Middle frontal gyrus (tissue), 1 donor: Measurements from ENCODE around the gene EEPD1.

Experiments used
- DNase-seq: peaks from one replicate; pipeline ENCODE4 v3.0.0-alpha.2; 2015; ENCODE audit warnings: low spot score; ENCODE audit errors: extremely low spot score

Gene EEPD1

DNA sequence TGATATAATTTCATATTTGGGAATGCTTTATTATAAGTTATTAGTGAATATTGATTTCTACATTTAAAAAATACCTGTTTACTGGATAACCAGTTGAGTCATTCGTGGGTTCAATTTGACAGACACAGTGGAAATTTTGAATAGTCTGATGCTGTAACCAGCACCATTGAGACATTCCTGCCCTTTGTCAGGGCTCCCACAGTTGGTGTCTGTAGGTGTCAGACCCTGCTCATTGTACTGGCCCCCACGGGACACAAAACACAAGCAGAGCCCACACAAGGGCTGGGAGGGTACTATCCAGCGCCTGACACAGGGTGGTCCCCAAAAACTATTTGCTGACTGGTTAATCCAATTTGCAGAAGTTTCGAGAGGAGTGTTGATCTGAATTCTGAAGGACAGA lies 35.9 kb downstream of the EEPD1 start:
- DNase-seq = no peak

DNA sequence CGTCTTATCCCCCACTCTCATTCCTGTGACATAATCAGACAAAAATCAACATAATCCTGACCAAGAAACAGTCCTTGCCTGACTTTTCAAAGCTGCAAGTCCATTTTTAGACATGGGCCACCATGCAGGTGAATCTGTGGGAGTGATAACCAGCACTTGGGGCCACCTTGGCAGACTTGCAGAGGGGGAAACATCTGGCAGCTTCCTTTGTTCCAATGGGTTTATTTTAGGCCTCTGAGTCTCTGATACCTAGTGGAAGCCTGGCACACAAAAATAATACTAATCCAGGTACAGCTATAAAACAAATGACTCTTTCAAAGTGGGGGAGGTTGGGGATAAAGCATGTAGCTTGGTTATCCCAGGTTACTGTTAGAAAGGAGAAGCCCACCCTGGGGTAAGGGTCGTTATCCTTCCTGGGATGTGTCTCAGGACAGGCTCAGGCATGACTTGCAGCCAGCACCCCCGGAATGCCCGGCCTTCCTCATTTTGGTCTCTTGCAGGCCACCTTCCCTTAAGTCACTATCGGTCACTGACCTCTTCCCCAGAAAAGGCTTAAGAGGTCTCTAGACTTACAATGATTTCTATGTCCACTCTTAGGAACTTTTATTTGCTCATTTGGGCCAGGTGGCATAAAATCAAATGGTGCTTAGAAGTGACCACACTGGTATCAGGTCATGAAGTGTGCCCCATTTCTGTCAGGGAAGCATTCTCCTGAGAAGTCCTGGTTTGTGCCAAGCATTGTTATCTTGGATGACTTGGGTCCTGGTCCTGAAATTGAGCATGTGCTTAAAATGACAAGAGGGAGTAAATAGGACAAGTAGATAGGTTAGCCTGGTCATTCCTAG lies 37.6 kb downstream of the EEPD1 start:
- DNase-seq = no peak

DNA sequence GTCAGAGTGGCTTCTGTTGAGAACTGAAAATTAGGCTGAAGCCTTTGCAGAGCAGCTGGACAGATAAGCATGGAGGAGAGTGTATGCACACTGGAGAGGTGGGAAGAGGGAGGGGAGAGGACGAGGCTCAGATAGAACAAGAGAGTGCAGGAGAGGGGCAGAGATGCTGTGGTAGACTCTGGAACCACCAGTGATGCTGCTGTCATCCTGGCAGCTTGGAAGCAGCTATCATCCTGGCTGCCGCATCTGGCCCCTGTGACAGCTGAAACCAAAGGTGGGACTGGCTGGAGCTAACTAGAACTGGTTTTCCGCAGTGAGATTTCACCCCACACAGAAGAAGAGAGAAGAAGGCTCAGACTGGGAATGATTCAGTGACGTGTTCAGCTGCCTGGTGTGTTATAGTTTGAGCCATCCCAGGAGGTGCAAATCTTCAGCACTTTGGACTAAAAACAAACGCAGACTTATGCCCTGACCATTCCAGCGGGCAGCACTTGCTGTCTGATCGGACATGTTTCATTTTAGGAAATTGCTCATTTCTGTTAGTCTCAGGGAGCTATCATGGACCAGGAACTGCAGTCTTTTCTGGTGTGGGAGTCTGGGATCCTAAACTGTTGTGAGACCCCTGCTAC lies 38.4 kb downstream of the EEPD1 start:
- DNase-seq = no peak

DNA sequence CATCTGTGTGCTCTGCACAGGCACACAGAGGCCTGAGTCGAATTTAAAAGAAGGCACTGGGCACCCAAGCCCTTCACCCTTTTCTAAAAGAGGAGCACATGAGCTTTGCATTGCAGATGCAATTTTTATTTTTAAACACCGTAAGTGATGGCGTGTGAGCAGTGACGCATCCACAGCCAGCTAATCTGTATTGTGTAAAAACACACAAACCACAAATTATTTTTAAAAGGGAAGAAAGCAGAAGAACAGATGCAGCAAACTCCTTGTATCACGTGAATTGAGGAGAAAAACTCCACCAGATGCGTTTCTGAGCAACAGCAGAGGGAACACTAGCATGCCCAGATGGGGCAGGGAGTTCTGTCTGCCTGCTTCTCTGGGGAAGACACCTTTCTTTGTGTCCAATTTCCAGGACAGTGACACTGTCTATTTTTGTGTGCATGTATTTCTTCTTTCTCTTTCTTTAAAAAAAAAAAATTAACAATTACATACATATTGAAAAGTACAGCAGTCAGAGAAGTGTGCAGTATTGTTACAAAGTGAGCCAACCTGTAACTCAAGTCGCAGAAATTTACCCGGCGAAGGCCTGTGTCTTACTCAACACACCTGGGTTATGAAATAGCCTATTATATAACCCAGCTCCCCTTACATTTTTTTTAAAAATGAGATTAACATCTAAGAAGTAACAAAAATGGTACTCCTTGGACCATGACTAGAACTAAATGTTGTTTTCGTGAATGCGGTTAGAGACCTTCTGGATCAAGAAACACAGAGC lies 39.2 kb downstream of the EEPD1 start:
- no peak for DNase-seq

DNA sequence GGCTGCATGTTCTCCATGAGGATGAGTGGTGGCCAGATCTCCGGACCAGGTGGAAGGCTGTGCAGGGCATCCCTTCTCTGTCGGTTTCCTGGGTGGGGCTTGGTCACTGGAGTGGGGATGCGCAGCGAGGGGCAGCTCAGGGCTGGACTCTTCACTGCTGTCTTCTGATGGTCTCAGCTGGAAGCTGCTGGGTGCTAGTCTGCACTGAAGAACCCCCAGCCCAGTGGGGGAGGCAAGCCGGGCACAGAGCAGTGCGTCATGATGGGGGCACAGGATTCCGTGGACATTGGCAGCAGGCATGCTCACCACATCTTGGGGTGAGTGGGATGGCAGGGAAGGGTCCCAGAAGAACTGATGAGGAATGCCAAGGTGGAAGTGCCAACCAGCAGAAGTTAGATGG lies 39.8 kb downstream of the EEPD1 start:
- DNase-seq = no peak

DNA sequence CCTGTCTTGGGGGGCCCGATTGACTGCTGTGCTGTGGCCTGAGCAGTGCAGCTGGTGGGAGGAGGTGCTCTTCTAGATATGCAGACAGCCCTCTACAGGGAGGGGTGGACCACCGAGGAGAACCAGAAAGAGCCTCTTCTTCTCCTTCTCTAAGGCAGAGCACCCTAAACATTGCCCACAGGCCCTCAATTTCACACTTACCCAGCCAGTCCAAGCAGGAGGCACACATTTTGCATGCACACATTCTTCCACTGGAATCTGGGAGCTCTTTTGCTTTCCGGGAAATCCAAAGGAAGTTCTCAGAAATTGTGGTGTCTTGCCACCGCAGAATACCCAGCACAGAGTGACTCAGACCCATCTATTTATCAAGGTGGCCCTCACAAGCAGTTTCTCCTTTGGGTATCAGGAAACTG lies 45.8 kb downstream of the EEPD1 start:
- no peak for DNase-seq

DNA sequence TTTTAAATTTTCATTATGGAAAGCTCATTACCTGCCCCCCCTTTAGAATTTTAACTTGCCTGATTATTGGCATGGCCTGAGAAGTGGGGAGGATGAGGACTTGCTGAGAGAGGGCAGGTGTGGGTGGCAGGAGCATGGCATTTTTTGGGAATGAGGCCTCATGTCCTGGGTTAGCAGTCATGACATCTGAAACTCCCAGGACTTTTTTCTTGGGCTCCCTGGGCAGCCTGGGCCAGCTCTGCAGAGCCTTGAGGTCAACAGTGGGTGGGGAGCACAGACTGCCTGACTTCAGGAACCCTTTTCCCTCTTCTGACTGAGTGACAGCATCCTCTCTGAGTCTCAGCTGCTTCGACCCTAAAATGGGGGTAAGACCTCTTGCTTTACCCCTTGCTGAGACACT lies 46.3 kb downstream of the EEPD1 start:
- DNase-seq = no peak

DNA sequence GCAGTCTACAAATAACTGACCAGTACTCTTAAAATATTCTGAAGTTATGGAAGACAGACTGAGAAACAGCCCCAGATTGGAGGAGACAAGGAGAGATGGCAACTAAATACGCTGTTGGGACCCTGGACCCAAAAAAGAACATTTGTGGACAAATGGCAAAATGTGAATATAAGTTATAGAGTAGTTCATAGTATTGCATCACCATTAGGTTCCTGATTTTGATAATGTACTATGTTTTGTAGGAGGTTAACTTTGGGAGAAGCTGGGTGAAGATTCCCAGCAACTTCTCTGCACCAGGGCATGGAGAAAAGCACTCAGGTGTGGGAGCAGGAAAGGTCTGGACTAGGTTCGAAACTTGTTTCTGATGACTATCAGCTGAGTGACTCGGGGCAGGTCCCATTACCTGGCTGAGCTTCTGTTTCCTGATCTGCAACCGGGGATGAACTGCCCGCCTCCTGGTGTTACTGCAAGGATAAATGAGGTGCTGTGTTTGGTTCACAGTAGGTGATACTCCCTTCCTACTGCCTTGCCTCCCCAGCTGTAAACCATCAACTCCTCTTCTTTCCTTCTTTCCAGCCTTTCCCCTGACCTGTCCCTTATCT lies 48.2 kb downstream of the EEPD1 start:
- DNase-seq = no peak

DNA sequence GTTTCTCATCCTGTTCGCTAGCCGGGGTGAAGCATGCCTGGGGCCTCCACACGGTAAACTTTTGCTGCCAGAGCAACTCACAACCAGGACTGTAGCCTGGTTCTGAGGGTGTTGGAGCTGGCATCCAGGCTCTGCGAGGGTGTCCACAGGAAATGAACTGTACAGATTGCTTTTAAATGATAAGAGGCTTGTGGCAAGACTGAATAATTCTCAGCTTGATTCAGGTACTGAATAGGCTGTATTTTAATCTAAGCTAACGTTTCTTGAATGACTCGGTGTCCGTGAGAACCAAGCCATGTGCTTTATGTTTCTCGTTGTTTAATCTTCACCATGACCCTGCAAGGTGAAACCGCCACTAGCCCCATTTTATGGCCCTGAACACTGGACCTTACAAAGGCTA lies 49.3 kb downstream of the EEPD1 start:
- DNase-seq = no peak

DNA sequence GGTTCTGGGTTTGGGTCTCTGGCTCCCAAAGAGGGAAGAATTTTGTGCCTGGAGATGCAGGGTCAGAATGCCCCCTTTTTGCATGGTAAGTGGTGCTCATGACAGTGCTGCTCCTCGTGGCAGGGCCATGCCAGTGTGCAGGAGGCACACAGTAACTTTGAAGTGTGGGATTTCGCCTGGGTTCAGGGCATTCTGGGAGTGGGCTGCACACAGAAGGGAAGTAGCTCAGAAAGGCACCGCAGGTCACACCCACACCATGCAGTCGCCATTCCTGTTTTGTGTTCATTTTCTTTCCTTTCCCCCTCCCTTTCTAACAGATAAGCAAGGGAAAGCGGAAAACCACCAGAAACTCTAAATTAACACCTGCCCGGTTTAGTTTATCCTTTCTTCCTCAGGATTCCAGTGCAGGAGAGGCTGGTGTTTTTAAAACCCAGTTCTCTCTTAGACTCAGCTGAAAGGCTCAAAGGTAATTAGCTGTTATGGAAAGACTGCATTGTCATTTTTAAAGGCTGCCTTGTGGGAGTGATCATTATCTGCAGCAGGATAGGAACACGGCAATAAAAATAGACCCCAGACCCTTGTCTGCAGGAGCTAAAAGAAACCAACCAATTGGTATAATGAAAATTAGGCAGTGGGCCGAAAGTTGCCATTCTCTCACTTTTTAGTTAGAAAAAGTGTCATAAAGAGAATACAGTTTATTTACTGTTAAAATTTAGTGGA lies 50.2 kb downstream of the EEPD1 start:
- DNase-seq = no peak

DNA sequence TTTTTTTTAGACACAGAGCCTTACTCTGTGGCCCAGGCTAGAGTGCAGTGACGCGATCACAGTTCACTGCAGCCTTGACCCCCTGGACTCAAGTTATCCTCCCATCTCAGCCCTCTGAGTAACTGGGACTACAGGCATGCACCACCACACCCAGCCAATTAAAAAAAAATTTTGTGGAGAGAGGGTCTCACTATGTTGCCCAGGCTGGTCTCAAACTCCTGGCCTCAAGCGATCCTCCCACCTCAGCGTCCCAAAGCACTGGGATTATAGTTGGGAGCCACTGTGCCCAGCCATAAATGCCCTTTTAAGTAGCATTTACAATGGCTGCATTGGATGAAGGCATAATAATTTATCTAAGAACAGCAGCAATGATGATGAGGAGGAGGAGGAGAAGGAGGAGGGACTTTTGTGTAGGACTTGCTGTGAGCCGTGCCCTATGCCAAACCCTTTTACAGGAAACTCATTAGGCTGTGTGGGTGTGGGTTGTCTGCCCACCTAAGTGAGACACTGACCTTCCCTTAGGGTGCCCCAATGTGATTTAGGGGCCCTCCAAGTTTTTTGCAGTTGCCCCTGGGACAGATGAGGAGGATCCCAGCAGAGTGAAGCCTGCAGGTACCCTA lies 51.1 kb downstream of the EEPD1 start:
- DNase-seq = no peak

DNA sequence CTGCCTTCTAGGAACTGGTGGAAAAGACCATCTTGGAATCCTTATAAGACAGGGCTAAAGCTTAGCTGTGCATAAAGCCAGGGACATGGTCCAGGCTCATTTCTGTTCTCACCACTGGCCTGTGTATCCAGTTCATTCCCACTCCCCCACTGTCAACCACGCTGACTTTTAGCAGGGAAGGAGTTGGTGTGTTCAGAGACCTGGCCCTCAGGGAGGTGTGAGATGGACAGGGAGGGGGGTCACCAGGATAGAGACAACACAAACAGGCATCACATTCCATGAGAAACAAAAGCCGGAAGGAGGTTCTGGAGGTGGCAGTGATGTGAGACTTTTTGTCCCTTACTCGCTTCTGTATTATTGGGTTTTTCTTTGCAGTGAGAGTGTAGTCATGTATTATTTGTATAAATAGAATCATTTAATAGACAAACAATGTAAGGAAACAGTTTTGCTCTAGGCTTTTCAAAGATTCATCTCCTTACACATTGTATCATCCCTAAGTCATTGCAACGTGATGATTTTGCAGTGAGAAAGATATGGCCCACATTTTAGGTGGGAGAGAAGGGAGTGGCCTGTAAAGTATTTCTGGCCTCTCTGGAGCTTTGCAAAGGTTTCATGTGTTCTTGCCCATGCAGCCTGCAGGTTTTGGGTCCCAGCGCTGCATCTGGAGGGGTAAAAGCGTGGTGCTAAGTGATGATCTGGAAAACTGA lies 52.0 kb downstream of the EEPD1 start:
- DNase-seq = no peak

DNA sequence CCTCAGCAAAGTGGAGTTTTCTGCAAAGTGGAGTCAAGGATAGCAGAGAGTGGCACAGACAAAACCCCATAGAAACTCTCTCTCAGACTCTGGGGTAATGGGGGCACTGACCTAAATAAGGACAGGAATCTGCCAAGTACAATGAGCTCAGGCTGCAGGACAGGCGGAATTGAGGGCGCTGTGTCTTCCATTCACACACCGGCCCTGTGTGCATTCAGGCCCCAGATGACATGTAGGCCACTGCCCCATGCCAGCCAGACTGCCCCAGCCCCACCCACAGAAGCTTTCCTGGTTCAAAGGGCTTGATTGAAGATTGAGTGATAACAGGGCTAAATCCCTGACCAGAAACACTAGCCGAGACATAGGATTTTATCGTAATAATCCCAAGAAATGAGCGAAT lies 52.7 kb downstream of the EEPD1 start:
- no peak for DNase-seq

DNA sequence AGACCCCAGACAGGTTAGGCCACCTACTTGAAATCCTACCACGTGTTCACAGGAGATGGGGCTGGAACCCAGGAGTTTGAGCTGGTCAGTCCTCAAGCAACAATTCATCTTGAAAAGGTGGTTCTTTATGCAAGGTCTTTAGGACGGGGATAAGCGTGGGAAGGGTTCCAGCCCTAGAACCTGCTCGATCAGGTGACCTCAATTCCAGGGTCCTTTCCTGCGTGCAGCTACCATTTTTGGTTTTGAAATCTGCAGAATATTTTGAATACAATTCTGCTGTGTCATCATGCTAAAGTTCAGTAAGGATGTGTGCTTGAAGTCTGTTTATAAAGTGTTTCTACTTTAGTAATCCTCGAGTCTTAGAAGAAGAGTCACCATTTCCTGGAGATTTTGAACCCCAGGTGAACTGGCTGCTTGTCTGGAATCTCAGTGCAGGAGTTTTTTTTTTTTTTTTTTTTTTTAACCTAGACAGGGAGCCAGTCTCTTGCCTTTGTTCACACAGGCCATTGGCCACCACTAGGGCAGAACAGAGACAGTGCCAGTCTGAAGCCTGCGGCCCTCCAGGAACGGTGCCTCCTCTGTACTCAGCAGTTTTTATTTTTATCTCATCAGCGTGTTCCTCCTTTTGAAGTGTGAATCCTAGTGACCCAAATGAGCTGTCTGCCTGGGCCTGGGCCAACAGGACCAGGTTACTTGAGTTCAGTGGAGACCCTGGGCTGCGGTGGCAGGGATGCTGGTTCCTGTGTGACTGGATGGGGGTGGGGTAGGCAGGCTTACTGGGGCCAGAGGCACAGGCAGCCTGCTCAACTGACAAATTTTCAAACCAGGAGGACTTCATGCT lies 54.6 kb downstream of the EEPD1 start:
- no peak for DNase-seq

DNA sequence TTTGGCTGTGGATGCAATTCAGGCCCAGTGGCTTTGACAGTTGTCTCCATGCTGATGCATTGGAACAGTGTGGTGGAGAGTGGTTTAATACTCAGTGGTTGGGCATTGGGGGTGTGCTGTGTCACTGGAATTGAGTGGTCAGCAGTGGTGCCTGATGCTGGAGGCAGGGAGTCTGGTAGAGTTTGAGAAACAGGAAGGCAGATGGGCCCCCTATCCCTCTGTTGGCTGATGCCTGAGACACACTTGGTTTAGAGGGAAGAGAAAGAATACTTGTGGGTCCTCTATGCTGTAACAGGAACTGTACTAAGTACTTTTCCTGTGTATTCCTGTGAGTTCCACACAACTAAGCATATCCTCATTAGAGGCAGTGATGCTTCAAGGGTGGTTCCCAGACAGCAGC lies 55.4 kb downstream of the EEPD1 start:
- DNase-seq = no peak

DNA sequence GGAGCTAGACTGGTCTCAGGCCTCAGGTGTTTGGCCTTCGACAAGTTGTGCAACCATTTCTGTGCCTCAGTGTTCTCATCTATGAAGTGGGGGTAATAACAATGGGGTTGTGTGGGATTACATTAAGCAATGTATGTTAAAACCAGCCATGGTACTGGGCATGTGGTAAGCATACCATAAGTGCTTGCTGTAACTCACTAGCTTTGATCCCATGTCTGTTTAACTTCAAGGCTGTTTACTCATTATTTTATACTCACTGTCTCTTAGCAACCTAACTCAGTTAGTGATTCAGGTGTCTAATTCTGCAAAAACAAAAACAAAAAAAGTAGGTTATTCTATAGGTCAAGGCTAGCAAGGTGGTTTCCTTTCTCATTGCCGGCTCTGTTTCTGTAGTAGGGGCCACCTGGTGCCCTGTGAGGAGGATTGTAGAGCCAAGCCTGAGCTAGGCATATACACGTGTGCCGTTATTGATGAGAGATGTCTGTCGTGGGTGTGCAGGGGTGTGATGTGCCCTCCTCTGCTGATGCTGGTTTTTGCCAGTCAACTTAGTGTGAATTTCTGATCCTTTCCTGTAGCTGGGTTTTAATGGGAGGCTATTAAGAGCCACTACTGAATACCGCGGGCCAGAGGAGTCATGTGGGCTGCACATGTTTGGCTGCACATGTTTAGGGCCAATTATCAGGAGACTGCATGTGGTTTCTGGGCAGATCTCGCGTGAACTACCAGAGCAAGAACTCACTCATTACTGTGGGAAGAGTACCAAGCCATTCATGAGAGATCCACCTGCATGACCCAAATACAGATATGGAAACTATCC lies 56.2 kb downstream of the EEPD1 start:
- DNase-seq = no peak

DNA sequence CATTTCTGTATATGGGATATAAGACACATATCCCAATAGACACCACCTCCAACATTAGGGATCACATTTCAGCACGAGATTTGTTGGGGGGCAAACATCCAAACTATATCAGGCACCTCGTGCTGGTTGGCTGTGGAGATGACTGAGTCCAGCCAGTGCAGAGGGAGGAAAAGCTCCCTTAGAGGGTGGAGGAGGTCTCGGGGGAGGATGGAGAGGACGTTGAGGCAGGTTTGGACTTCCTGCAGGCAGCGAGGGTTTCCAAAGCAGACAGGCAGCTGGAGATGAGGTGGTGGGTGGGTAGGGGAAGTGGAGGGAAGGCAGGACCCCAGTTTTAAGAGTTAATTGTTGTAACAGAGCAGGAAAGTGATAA lies 56.7 kb downstream of the EEPD1 start:
- no peak for DNase-seq

DNA sequence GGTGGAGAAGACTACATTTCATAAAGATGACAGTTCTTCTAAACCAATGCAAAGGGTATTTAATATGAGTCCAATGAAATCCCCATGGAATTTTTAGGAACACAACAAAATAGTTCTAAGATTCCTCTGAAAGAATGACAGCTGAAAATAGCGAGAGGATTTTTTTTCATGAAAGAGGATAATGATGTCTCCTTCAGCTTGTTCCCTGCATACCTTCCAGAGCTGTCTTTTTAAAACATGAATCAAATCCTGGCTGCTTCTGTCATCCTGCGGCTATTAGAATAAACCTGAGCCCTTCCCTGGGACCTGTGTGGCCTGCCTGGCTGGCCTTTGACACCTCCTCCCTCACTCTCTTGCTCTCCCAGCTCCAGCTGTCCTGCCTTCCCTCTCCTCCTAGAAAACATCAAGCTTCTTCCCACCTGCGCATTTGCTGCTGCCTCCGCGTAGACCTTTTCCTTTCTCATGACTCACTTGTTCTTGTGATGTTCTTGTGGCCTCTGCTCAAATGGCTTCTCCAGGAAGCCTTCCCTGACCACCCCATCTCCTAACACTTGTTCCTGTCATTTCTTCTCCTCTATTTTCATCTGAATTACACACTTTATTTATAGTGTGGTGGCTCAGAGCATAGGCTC lies 57.4 kb downstream of the EEPD1 start:
- DNase-seq = no peak
